Measurements from ENCODE around the gene AK3. TPM values are rescaled to one million over a fixed set of nuclear protein-coding genes. Genes with fewer than 3 reads are reported as not detected.
A peak's percentile ranks its signal among the peaks of the same experiment; 100 is the strongest.
"Not testable (repeated sequence)": the region's sequence is repeated elsewhere in the genome, so short reads cannot be mapped to it uniquely, and the experiment has no call there.

The AK3 gene
- 23.8 TPM for polyA plus RNA-seq (2013, experiment 1 of 2)
- 25.4 TPM for polyA plus RNA-seq (2013, experiment 2 of 2)

GRCh38 chr9:4740638-4741364 is at the start of gene AK3:
AK3 (minus strand) TSS chr9:4741202; CDS start chr9:4741087, 115 bp downstream.
- peak within 1 kb of the TSS; percentile 89 for H3K9ac ChIP-seq (ENCODE audit: low read length)
- WGBS (ENCODE audit: extremely low coverage, insufficient coverage, low lambda C conversion rate), result no CpG with 5 or more reads among the region's 84 CpGs
- H3K56ac ChIP-seq (ENCODE audit: low read length), result peak within 1 kb of the TSS; percentile 93
- H3K79me2 ChIP-seq (ENCODE audit: control insufficient read depth, insufficient read depth, low read length), result peaks cover 13% of the 10 kb centered on the region
- no peak within 1 kb of the TSS for H2BK120ac ChIP-seq (ENCODE audit: low read depth, low read length)
- no peak within 1 kb of the TSS for H4K5ac ChIP-seq (ENCODE audit: low read length)
- H4K8ac ChIP-seq (ENCODE audit: low read depth, low read length), result peak within 1 kb of the TSS; percentile 84
- H3K27me3 ChIP-seq (ENCODE audit: insufficient read depth, low read length, poor library complexity), result no peaks in the 10 kb centered on the region
- peak within 1 kb of the TSS; percentile 66 for H3K4me2 ChIP-seq (ENCODE audit: low read length)
- peak within 1 kb of the TSS; percentile 77 for H3K4me3 ChIP-seq (ENCODE audit: low read length)
- peaks cover 1% of the 10 kb centered on the region for H3K79me1 ChIP-seq (ENCODE audit: low read length)
- no peak within 1 kb of the TSS for H2BK15ac ChIP-seq (replicated peaks; ENCODE audit: low read depth)
- peak within 1 kb of the TSS; percentile 80 for H3K27ac ChIP-seq (ENCODE audit: low read depth, low read length)
- H2AK5ac ChIP-seq (ENCODE audit: low read length), result no peak within 1 kb of the TSS
- DNase-seq, result peak; percentile 89
- peak within 1 kb of the TSS; percentile 72 for H3K18ac ChIP-seq (ENCODE audit: low read length)
- H2BK5ac ChIP-seq (ENCODE audit: low read length), result peak within 1 kb of the TSS; percentile 57
- no peaks in the 10 kb centered on the region for H3K4me1 ChIP-seq (ENCODE audit: control insufficient read depth, low read depth, low read length)
- H3K23ac ChIP-seq (ENCODE audit: low read length), result no peak within 1 kb of the TSS
- peak within 1 kb of the TSS; percentile 77 for H3K4ac ChIP-seq (ENCODE audit: low read depth, low read length)
- H3K36me3 ChIP-seq (ENCODE audit: control insufficient read depth, insufficient read depth, low read length), result no peaks in the 10 kb centered on the region

- Histone ChIP-seq H3K4me2 (ENCODE audit: low read length) (no peak overlapping the region), H3K23ac (ENCODE audit: low read length) (no peak overlapping the region), H3K9ac (ENCODE audit: low read length) (no peak overlapping the region), H3K4me3 (ENCODE audit: low read length) (no peak overlapping the region), H3K4me1 (ENCODE audit: control insufficient read depth, low read depth, low read length) (no peaks in the 10 kb centered on the region), H4K8ac (ENCODE audit: low read depth, low read length) (no peak overlapping the region), H3K18ac (ENCODE audit: low read length) (no peak overlapping the region), H3K56ac (ENCODE audit: low read length) (no peak overlapping the region), H3K27ac (ENCODE audit: low read depth, low read length) (no peak overlapping the region), H3K27me3 (ENCODE audit: insufficient read depth, low read length, poor library complexity) (no peaks in the 10 kb centered on the region), H3K4ac (ENCODE audit: low read depth, low read length) (no peak overlapping the region), H3K79me2 (ENCODE audit: control insufficient read depth, insufficient read depth, low read length) (peaks cover 4% of the 10 kb centered on the region), H3K79me1 (ENCODE audit: low read length) (peaks cover 2% of the 10 kb centered on the region), H2AK5ac (ENCODE audit: low read length) (no peak overlapping the region), H2BK120ac (ENCODE audit: low read depth, low read length) (no peak overlapping the region), H2BK5ac (ENCODE audit: low read length) (no peak overlapping the region), H2BK15ac (replicated peaks; ENCODE audit: low read depth) (no peak overlapping the region), H4K5ac (ENCODE audit: low read length) (no peak overlapping the region), H3K36me3 (ENCODE audit: control insufficient read depth, insufficient read depth, low read length) (no peaks in the 10 kb centered on the region)
- no peak for DNase-seq
- no CpG with 5 or more reads among the region's 6 CpGs for WGBS (ENCODE audit: extremely low coverage, insufficient coverage, low lambda C conversion rate)
Observed at GRCh38 chr9:4788703-4789102, 47.7 kb upstream of the AK3 start.

GRCh38 chr9:4787876-4788275 is 46.9 kb upstream of the AK3 start:
- no peak overlapping the region for H2AK5ac ChIP-seq (ENCODE audit: low read length)
- H4K5ac ChIP-seq (ENCODE audit: low read length), result no peak overlapping the region
- H3K56ac ChIP-seq (ENCODE audit: low read length), result no peak overlapping the region
- H4K8ac ChIP-seq (ENCODE audit: low read depth, low read length), result no peak overlapping the region
- H3K27ac ChIP-seq (ENCODE audit: low read depth, low read length), result no peak overlapping the region
- H3K79me1 ChIP-seq (ENCODE audit: low read length), result no peaks in the 10 kb centered on the region
- WGBS (ENCODE audit: extremely low coverage, insufficient coverage, low lambda C conversion rate), result no CpG with 5 or more reads among the region's 1 CpG
- H3K4me1 ChIP-seq (ENCODE audit: control insufficient read depth, low read depth, low read length), result no peaks in the 10 kb centered on the region
- no peak overlapping the region for H2BK120ac ChIP-seq (ENCODE audit: low read depth, low read length)
- H3K18ac ChIP-seq (ENCODE audit: low read length), result no peak overlapping the region
- no peak overlapping the region for H2BK5ac ChIP-seq (ENCODE audit: low read length)
- H3K27me3 ChIP-seq (ENCODE audit: insufficient read depth, low read length, poor library complexity), result no peaks in the 10 kb centered on the region
- H3K79me2 ChIP-seq (ENCODE audit: control insufficient read depth, insufficient read depth, low read length), result no peaks in the 10 kb centered on the region
- no peak overlapping the region for H3K4me2 ChIP-seq (ENCODE audit: low read length)
- no peak overlapping the region for H3K9ac ChIP-seq (ENCODE audit: low read length)
- no peak overlapping the region for H3K23ac ChIP-seq (ENCODE audit: low read length)
- H2BK15ac ChIP-seq (replicated peaks; ENCODE audit: low read depth), result no peak overlapping the region
- no peak for DNase-seq
- H3K4me3 ChIP-seq (ENCODE audit: low read length), result no peak overlapping the region
- H3K4ac ChIP-seq (ENCODE audit: low read depth, low read length), result no peak overlapping the region
- H3K36me3 ChIP-seq (ENCODE audit: control insufficient read depth, insufficient read depth, low read length), result no peaks in the 10 kb centered on the region

- Histone ChIP-seq H2BK5ac (ENCODE audit: low read length) (no peak overlapping the region), H3K4me3 (ENCODE audit: low read length) (no peak overlapping the region), H4K8ac (ENCODE audit: low read depth, low read length) (no peak overlapping the region), H2AK5ac (ENCODE audit: low read length) (no peak overlapping the region), H3K9ac (ENCODE audit: low read length) (no peak overlapping the region), H3K18ac (ENCODE audit: low read length) (no peak overlapping the region), H3K27me3 (ENCODE audit: insufficient read depth, low read length, poor library complexity) (no peaks in the 10 kb centered on the region), H3K27ac (ENCODE audit: low read depth, low read length) (no peak overlapping the region), H3K36me3 (ENCODE audit: control insufficient read depth, insufficient read depth, low read length) (no peaks in the 10 kb centered on the region), H2BK120ac (ENCODE audit: low read depth, low read length) (no peak overlapping the region), H3K4ac (ENCODE audit: low read depth, low read length) (no peak overlapping the region), H3K79me1 (ENCODE audit: low read length) (no peaks in the 10 kb centered on the region), H3K23ac (ENCODE audit: low read length) (no peak overlapping the region), H4K5ac (ENCODE audit: low read length) (no peak overlapping the region), H3K79me2 (ENCODE audit: control insufficient read depth, insufficient read depth, low read length) (no peaks in the 10 kb centered on the region), H2BK15ac (replicated peaks; ENCODE audit: low read depth) (no peak overlapping the region), H3K4me1 (ENCODE audit: control insufficient read depth, low read depth, low read length) (no peaks in the 10 kb centered on the region), H3K4me2 (ENCODE audit: low read length) (no peak overlapping the region), H3K56ac (ENCODE audit: low read length) (no peak overlapping the region)
- WGBS (ENCODE audit: extremely low coverage, insufficient coverage, low lambda C conversion rate), result no CpG with 5 or more reads among the region's 4 CpGs
- no peak for DNase-seq
Observed at GRCh38 chr9:4786599-4786998, 45.6 kb upstream of the AK3 start.

- no peaks in the 10 kb centered on the region for H3K36me3 ChIP-seq (ENCODE audit: control insufficient read depth, insufficient read depth, low read length)
- no peak overlapping the region for H3K4ac ChIP-seq (ENCODE audit: low read depth, low read length)
- H3K79me1 ChIP-seq (ENCODE audit: low read length), result no peaks in the 10 kb centered on the region
- no peak overlapping the region for H3K27ac ChIP-seq (ENCODE audit: low read depth, low read length)
- no CpG with 5 or more reads among the region's 2 CpGs for WGBS (ENCODE audit: extremely low coverage, insufficient coverage, low lambda C conversion rate)
- no peak overlapping the region for H2BK120ac ChIP-seq (ENCODE audit: low read depth, low read length)
- no peak overlapping the region for H3K23ac ChIP-seq (ENCODE audit: low read length)
- H3K9ac ChIP-seq (ENCODE audit: low read length), result no peak overlapping the region
- no peak overlapping the region for H4K5ac ChIP-seq (ENCODE audit: low read length)
- H3K18ac ChIP-seq (ENCODE audit: low read length), result no peak overlapping the region
- H2AK5ac ChIP-seq (ENCODE audit: low read length), result no peak overlapping the region
- no peak overlapping the region for H2BK5ac ChIP-seq (ENCODE audit: low read length)
- no peak overlapping the region for H3K4me3 ChIP-seq (ENCODE audit: low read length)
- no peaks in the 10 kb centered on the region for H3K79me2 ChIP-seq (ENCODE audit: control insufficient read depth, insufficient read depth, low read length)
- H4K8ac ChIP-seq (ENCODE audit: low read depth, low read length), result no peak overlapping the region
- no peaks in the 10 kb centered on the region for H3K4me1 ChIP-seq (ENCODE audit: control insufficient read depth, low read depth, low read length)
- no peak overlapping the region for H2BK15ac ChIP-seq (replicated peaks; ENCODE audit: low read depth)
- peak; percentile 7 for DNase-seq
- H3K27me3 ChIP-seq (ENCODE audit: insufficient read depth, low read length, poor library complexity), result no peaks in the 10 kb centered on the region
- H3K56ac ChIP-seq (ENCODE audit: low read length), result no peak overlapping the region
- H3K4me2 ChIP-seq (ENCODE audit: low read length), result no peak overlapping the region
Observed at GRCh38 chr9:4784403-4784802, 43.4 kb upstream of the AK3 start.

GRCh38 chr9:4783191-4783590 is 42.2 kb upstream of the AK3 start:
- not testable (repeated sequence) for H2AK5ac ChIP-seq (ENCODE audit: low read length); DNase-seq; H4K5ac ChIP-seq (ENCODE audit: low read length); H3K79me1 ChIP-seq (ENCODE audit: low read length); H2BK120ac ChIP-seq (ENCODE audit: low read depth, low read length); H3K18ac ChIP-seq (ENCODE audit: low read length); H3K79me2 ChIP-seq (ENCODE audit: control insufficient read depth, insufficient read depth, low read length); H3K4me1 ChIP-seq (ENCODE audit: control insufficient read depth, low read depth, low read length); H3K9ac ChIP-seq (ENCODE audit: low read length); H3K4ac ChIP-seq (ENCODE audit: low read depth, low read length); H4K8ac ChIP-seq (ENCODE audit: low read depth, low read length); H2BK5ac ChIP-seq (ENCODE audit: low read length); H3K27ac ChIP-seq (ENCODE audit: low read depth, low read length); H3K23ac ChIP-seq (ENCODE audit: low read length); H3K27me3 ChIP-seq (ENCODE audit: insufficient read depth, low read length, poor library complexity); H3K36me3 ChIP-seq (ENCODE audit: control insufficient read depth, insufficient read depth, low read length); H2BK15ac ChIP-seq (replicated peaks; ENCODE audit: low read depth); H3K4me2 ChIP-seq (ENCODE audit: low read length); H3K56ac ChIP-seq (ENCODE audit: low read length); H3K4me3 ChIP-seq (ENCODE audit: low read length)
- WGBS (ENCODE audit: extremely low coverage, insufficient coverage, low lambda C conversion rate), result no CpG with 5 or more reads among the region's 4 CpGs

Measured in mesendoderm (in vitro differentiated cells).